Measurements from ENCODE around the gene FTCDNL1.

FTCDNL1 gene

GRCh38 chr2:199841409-199841808 lies 9.6 kb downstream of the FTCDNL1 start:
- DNase-seq, result no peak

- DNase-seq, result no peak
These were observed 12.6 kb downstream of the FTCDNL1 start for GRCh38 chr2:199838399-199838798.

DNA sequence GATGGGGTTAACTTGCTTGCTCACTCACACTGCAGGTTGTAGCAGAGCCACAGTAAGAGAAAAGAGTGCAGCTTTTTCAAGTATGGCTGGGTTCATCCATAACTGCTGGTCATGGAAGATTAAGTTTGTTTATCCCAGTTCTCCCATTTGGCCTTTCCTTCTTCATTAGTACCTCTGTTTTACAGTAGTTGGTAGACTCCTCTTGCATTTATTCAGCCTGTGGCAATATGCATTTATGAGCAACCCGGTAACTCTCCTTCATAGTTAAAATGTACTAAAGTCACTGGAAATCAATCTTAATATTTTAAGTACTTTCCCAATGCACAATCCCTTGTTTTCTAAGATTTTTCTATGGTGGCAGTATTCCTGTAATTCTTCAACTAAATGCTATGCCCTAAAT lies 14.0 kb downstream of the FTCDNL1 start:
- no peak for DNase-seq

GRCh38 chr2:199833525-199833924 lies 17.5 kb downstream of the FTCDNL1 start:
- peak; percentile 87 for DNase-seq

- no peak for DNase-seq
These were observed 20.5 kb downstream of the FTCDNL1 start for GRCh38 chr2:199830531-199830930.

DNA sequence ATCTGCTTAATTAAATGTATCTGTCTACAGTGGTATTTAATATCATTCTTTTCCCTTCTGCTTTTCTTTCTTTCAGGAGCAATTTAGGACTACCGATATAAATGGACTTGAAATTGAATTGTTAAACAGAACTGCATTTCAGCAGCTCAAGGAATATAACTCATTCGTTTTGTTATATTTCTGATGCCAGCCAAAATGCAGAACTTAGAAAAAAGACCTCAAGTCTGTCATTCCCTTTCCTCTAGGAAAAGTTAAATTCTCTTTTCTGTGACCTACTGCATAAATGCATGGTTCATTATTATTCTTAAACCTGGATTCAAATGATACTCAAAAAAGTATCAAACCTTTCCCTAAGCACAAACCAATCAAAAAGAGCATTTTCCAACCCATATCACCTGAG lies 21.4 kb downstream of the FTCDNL1 start:
- DNase-seq, result no peak

GRCh38 chr2:199819746-199820145 lies 31.2 kb downstream of the FTCDNL1 start:
- DNase-seq, result no peak

DNA sequence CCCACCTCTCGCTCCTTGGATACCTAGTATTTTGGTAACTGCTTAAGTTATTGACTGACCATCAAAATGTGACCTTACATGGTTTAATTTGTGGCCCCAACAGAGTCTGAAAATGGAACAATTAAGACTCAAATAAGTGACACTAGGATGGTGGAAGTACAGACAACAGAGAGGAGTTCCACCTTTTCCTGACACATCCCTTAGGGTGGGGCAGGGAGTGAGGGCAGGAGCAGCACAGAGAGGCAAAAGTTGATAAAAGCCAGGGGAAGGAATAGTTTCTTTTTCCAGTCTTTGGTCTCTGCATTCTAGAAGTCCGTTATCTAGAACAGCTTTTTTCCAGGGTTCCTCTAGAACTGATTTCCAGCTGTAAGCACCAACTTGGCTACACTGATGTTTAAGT lies 32.2 kb downstream of the FTCDNL1 start:
- no peak for DNase-seq

DNA sequence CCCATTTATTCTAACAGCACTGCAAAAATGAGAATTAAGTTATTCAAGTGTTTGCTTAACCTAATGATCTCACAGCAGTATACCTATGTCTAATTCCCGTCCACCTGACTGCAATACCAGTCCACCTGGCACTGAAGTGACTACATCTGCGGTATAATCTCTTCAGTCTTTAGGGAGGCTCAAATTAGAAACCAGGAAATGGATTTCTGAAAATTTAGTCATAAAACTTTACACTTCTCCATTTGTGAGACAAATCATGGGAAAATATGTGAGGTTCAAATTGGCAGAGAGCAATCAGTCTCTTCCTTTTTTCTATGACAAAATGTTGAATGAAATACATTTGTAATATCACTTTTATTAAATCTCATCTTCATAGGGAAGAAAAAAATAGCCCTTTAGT lies 33.0 kb downstream of the FTCDNL1 start:
- DNase-seq, result peak; percentile 15

- DNase-seq, result no peak
These were observed 36.2 kb downstream of the FTCDNL1 start for GRCh38 chr2:199814817-199815211.

GRCh38 chr2:199814101-199814816 lies 36.7 kb downstream of the FTCDNL1 start:
- DNase-seq, result no peak

DNA sequence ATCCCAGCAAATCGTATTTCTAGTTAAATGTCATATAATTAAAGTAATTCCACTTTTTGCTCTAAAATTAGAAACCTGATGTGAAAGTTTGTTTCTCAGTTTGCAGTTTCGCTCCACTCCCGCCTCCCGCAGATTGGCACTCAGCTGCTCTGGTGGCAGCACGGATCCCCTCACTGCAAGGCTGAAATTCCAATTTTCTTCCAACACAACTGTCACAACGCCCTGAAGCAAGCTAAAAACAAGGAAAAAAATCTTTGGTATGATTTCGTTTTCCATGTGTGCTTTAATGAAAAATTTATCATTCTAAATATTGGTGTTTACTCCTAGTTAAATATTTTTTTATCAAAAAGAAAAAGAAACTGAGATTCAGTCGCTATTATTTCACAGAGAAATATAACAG lies 38.5 kb downstream of the FTCDNL1 start:
- no peak for DNase-seq

DNA sequence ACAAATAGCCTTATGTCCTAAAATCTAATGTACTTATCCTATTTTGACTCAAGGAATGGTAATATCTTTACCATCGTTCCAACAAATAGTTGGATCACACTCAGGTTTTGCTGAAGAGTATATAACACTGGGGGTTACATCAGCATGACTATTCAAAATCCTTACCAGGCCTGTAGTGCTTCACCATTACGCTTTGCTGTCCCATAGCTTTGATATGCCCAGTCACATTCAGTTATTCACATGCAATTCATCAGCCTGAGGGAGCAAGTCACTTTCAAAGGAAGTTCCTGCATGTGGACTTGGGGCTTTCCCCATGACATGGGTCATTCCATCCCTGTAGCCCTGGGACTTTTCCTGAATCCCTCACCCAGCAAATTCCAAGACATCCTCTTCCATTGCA lies 39.6 kb downstream of the FTCDNL1 start:
- no peak for DNase-seq

- DNase-seq, result no peak
These were observed 40.4 kb downstream of the FTCDNL1 start for GRCh38 chr2:199810422-199811171.

DNA sequence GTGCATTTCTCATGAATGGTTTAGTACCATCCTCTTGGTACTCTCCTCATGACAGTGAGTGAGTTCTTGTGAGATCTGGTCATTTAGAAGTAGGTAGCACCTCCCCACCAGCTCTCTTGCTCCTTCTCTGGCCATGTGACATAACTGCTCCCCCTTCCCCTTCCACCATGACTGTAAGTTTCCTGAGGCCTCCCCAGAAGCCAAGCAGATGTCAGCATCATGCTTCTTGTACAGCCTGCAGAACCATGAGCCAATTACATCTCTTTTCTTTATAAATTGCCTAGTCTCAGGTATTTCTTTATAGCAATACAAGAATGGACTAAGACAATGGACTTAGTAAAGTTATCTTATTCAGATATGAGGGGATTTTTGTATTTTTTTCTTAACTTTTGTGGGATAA lies 43.0 kb downstream of the FTCDNL1 start:
- no peak for DNase-seq

- no peak for DNase-seq
These were observed 44.8 kb downstream of the FTCDNL1 start for GRCh38 chr2:199806179-199806578.

GRCh38 chr2:199804831-199805230 lies 46.2 kb downstream of the FTCDNL1 start:
- no peak for DNase-seq

GRCh38 chr2:199798831-199799580 lies 52.0 kb downstream of the FTCDNL1 start:
- DNase-seq, result no peak

GRCh38 chr2:199797431-199798403 lies 53.3 kb downstream of the FTCDNL1 start:
- no peak for DNase-seq

GRCh38 chr2:199792381-199792780 lies 58.6 kb downstream of the FTCDNL1 start:
- no peak for DNase-seq

DNA sequence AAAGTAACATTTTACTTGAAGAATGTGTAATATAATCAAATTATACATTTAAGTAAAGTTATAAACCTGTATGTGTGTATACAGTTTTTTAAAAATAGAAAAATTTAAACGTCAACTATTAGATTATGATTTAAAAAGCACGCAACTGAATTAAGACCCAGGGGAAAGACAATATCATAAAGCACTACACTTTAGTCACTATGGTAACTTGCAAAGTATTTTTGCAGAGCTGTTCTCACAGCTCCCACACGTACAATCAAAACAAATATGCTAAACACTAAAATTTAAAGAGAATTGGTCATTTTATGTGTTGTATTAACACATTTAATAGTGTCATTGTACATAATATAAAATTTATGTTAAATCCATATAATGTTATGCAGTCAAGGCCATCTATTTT lies 59.7 kb downstream of the FTCDNL1 start:
- DNase-seq, result no peak

DNA sequence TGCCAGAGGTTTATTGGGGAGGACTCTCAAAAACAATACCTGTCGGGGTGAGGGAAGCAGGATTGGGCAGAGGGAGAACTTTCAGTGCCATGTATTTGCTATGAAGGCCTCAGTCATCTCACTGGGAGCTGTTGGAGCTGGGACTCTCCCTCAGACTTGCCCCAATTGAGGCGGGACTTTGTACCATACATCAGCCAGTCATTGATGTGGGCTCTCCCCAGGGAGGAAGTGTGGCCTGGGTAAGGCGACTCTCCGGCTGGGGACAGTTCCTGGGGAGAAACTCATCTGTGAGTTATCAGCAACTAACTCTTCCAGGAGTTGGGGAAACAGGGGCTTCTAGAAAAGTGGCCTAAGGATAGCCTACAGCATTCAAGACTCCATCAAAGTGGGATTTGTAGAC lies 66.5 kb downstream of the FTCDNL1 start:
- no peak for DNase-seq

DNA sequence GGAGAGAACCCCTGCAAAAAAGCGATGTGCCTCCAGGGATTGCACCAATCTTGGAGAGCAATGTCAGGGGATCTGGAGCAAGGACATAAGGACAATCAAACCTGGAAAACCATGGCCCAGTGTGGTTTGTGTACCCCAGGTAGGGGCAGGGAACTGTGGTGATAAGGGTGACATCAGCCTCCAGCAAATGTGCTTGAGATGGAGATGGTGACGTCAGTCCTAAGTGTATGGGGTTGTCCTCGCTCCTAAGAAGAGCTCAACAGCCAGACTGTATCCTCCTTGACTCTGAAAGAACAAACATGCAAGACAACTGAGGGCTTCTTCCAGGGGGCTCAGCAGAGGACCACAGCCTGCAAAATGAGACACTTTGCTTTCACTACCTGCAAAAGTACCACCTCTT lies 71.4 kb downstream of the FTCDNL1 start:
- DNase-seq, result no peak
